Measurements from ENCODE around the gene FBXO42. TPM values are rescaled to one million over a fixed set of nuclear protein-coding genes. Genes with fewer than 3 reads are reported as not detected.

Gene FBXO42
- total and polyA plus RNA-seq, 4 donors = 5.9 to 9.4 (median 6.5) TPM

- DNase-seq (ENCODE audit: low spot score) = no peak
- Histone ChIP-seq H3K27ac (ENCODE audit: low read depth in 1 of 2, low read length in 2 of 2) (no peak overlapping the region), H3K9ac (ENCODE audit: low read depth in 1 of 2, low read length in 2 of 2) (no peak overlapping the region), H3K4me1 (ENCODE audit: control insufficient read depth in 4 of 4, insufficient read depth in 4 of 4, low read length in 3 of 4) (peaks cover 0 to 23% (median 18%) of the 10 kb centered on the region in 4 donors), H3K27me3 (ENCODE audit: control insufficient read depth in 4 of 4, insufficient read depth in 4 of 4, low read length in 3 of 4) (no peaks in the 10 kb centered on the region), H3K9me3 (ENCODE audit: control insufficient read depth in 4 of 4, low read length in 3 of 4) (no peaks in the 10 kb centered on the region), H3K36me3 (ENCODE audit: control insufficient read depth in 4 of 4, insufficient read depth in 3 of 4, low read depth in 1 of 4, low read length in 3 of 4) (no peaks in the 10 kb centered on the region), H3K4me3 (ENCODE audit: low read depth in 1 of 3, low read length in 3 of 3) (no peak overlapping the region)
- TF ChIP-seq JUND (IDR thresholded peaks at IDR 0.05) (no peak), RXRA (IDR thresholded peaks at IDR 0.05) (no peak), GABPA (IDR thresholded peaks at IDR 0.05 in 1 of 2, conservative IDR thresholded peaks at IDR 0.05 in 1 of 2) (no peak), EGR1 (IDR thresholded peaks at IDR 0.05; ENCODE audit: low read depth in 2 of 2) (no peak), FOXA2 (IDR thresholded peaks at IDR 0.05) (no peak), SP1 (IDR thresholded peaks at IDR 0.05) (no peak), HNF4A (conservative IDR thresholded peaks at IDR 0.05) (no peak), RAD21 (IDR thresholded peaks at IDR 0.05) (no peak), CTCF (IDR thresholded peaks at IDR 0.05; ENCODE audit: low read depth, low read length, missing input control) (no peak), HNF4G (IDR thresholded peaks at IDR 0.05) (no peak), REST (IDR thresholded peaks at IDR 0.05) (no peak), YY1 (IDR thresholded peaks at IDR 0.05) (no peak), ATF3 (IDR thresholded peaks at IDR 0.05) (no peak), FOXA1 (IDR thresholded peaks at IDR 0.05) (no peak), ZBTB33 (IDR thresholded peaks at IDR 0.05) (no peak), MAX (IDR thresholded peaks at IDR 0.05) (no peak)
- WGBS = 86% methylated on average over 4 of the region's 4 CpGs
These were observed 28.6 kb upstream of the FBXO42 start for GRCh38 chr1:16380868-16381267.

- TF ChIP-seq FOXA2 (IDR thresholded peaks at IDR 0.05) (no peak), MAX (IDR thresholded peaks at IDR 0.05) (no peak), CTCF (IDR thresholded peaks at IDR 0.05; ENCODE audit: low read depth, low read length, missing input control) (no peak), NR2F2 (IDR thresholded peaks at IDR 0.05) (no peak), TAF1 (conservative IDR thresholded peaks at IDR 0.05) (no peak), ATF3 (IDR thresholded peaks at IDR 0.05) (no peak), REST (IDR thresholded peaks at IDR 0.05) (no peak), EGR1 (IDR thresholded peaks at IDR 0.05; ENCODE audit: low read depth in 2 of 2) (no peak)
- H3K27ac ChIP-seq (ENCODE audit: low read depth in 1 of 2, low read length in 2 of 2) = no peak overlapping the region
- peaks cover 0 to 16% (median 12%) of the 10 kb centered on the region in 4 donors for H3K4me1 ChIP-seq (ENCODE audit: control insufficient read depth in 4 of 4, insufficient read depth in 4 of 4, low read length in 3 of 4)
- peaks cover 0 to 2% (median 0%) of the 10 kb centered on the region in 4 donors for H3K36me3 ChIP-seq (ENCODE audit: control insufficient read depth in 4 of 4, insufficient read depth in 3 of 4, low read depth in 1 of 4, low read length in 3 of 4)
- WGBS = 50% methylated on average over 7 of the region's 7 CpGs
- no peak overlapping the region for H3K9ac ChIP-seq (ENCODE audit: low read depth in 1 of 2, low read length in 2 of 2)
- no peak for DNase-seq (ENCODE audit: low spot score)
- no peaks in the 10 kb centered on the region for H3K9me3 ChIP-seq (ENCODE audit: control insufficient read depth in 4 of 4, low read length in 3 of 4)
- no peaks in the 10 kb centered on the region for H3K27me3 ChIP-seq (ENCODE audit: control insufficient read depth in 4 of 4, insufficient read depth in 4 of 4, low read length in 3 of 4)
- no peak overlapping the region for H3K4me3 ChIP-seq (ENCODE audit: low read depth in 1 of 3, low read length in 3 of 3)
These were observed 26.2 kb upstream of the FBXO42 start for GRCh38 chr1:16378443-16378842.
